ENCODE data around the gene TYR.

GRCh38 chr11:89147229-89147628, 30.4 kb upstream of the TYR start:
- no peak for TF ChIP-seq CTCF (IDR thresholded peaks at IDR 0.05; ENCODE audit: low read depth, low read length, missing input control)
- TF ChIP-seq EGR1 (IDR thresholded peaks at IDR 0.05; ENCODE audit: low read depth in 2 of 2), result no peak
- TF ChIP-seq HNF4G (IDR thresholded peaks at IDR 0.05), result no peak
- TF ChIP-seq MAX (IDR thresholded peaks at IDR 0.05), result no peak
- TF ChIP-seq ATF3 (IDR thresholded peaks at IDR 0.05), result no peak
- no peak for TF ChIP-seq YY1 (IDR thresholded peaks at IDR 0.05)
- TF ChIP-seq ZBTB33 (IDR thresholded peaks at IDR 0.05), result no peak
- no peak for TF ChIP-seq JUND (IDR thresholded peaks at IDR 0.05)
- TF ChIP-seq SP1 (IDR thresholded peaks at IDR 0.05), result no peak
- no peak for TF ChIP-seq REST (IDR thresholded peaks at IDR 0.05)
- no peak for TF ChIP-seq NR2F2 (IDR thresholded peaks at IDR 0.05)
